Measurements from ENCODE around the gene TPGS2. TPM values are rescaled to one million over a fixed set of nuclear protein-coding genes. Genes with fewer than 3 reads are reported as not detected.

TPGS2 gene
- polyA plus RNA-seq, 1 of the 3 experiments (the other 2 are of a cell fraction), result 235 TPM

GRCh38 chr18:36775396-36775795 is 53.4 kb downstream of the TPGS2 start:
- POLR2A ChIA-PET, result no interaction called here
- Histone ChIP-seq H4K20me1 (ENCODE audit: insufficient read depth) (no peaks in the 10 kb centered on the region), H3K79me2 (ENCODE audit: insufficient read depth) (no peaks in the 10 kb centered on the region), H3K4me3 (ENCODE audit: low read depth in 2 of 2, low read length in 1 of 2) (no peak overlapping the region), H3K36me3 (replicated peaks in 1 of 2; ENCODE audit: control insufficient read depth in 1 of 2, insufficient read depth in 2 of 2, low read length in 1 of 2) (peaks cover 0 to 19% of the 10 kb centered on the region in 2 experiments), H3K9me3 (no peaks in the 10 kb centered on the region), H3K4me2 (no peak overlapping the region), H2AFZ (ENCODE audit: low read depth) (no peak overlapping the region), H3K9ac (no peak overlapping the region), H3K27me3 (ENCODE audit: insufficient read depth) (no peaks in the 10 kb centered on the region), H3K9me2 (no peaks in the 10 kb centered on the region), H3K27ac (ENCODE audit: low read depth in 2 of 2, low read length in 1 of 2) (no peak overlapping the region), H3F3A (replicated peaks; ENCODE audit: insufficient read depth) (no peaks in the 10 kb centered on the region), H3K4me1 (ENCODE audit: control insufficient read depth in 1 of 2, insufficient read depth in 2 of 2, low read depth in 1 of 2, low read length in 1 of 2) (peaks cover 0 to 3% of the 10 kb centered on the region in 2 experiments; a peak in 2 of 4 replicates)
- no peak for DNase-seq
- 83% methylated on average over 4 of the region's 4 CpGs for WGBS (ENCODE audit: low lambda C conversion rate)
- CTCF ChIA-PET, result no interaction called here
- TF ChIP-seq SMC3 (IDR thresholded peaks at IDR 0.05; ENCODE audit: low read depth, low read length) (no peak), REST (IDR thresholded peaks at IDR 0.05; ENCODE audit: low read depth, low read length) (no peak), FOXJ3 (CRISPR knock-in tag; IDR thresholded peaks at IDR 0.05) (no peak), RAD21 (IDR thresholded peaks at IDR 0.05; ENCODE audit: low read length) (no peak), TCF12 (IDR thresholded peaks at IDR 0.05) (no peak), TAF1 (IDR thresholded peaks at IDR 0.05; ENCODE audit: borderline replicate concordance, low read depth, low read length) (no peak), FOXM1 (IDR thresholded peaks at IDR 0.05; ENCODE audit: low read depth) (no peak), MXI1 (IDR thresholded peaks at IDR 0.05; ENCODE audit: low read depth, low read length) (no peak), JUND (IDR thresholded peaks at IDR 0.05) (no peak), RFX5 (IDR thresholded peaks at IDR 0.05; ENCODE audit: low read length) (no peak), EZH2phosphoT487 (IDR thresholded peaks at IDR 0.05; ENCODE audit: borderline replicate concordance, low read depth) (no peak)

DNA sequence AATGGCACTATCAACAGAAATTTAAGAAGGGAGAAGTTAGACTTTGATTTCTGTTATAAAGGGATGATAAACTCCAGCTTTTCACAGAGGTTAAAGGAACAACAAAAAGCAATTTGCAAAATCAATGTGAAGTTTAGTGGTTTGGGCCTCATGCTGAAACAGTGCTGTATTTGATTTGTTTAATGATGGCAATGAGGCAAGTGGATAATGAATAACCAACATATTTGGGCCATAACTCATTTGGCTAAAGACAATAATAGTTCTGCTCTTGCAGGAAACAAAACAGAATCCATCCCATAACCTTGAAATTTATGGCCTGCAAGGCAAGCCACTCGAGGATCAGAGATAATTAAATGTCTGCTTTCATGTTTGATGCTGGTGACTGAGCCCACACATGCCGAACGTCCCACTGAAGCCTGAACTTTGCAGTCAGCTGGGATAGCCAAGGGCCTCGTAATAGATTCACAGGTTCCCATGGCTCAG is 56.5 kb downstream of the TPGS2 start:
- no peaks in the 10 kb centered on the region for H3K9me3 ChIP-seq
- no peaks in the 10 kb centered on the region for H3K79me2 ChIP-seq (ENCODE audit: insufficient read depth)
- ChIA-PET POLR2A (no interaction called here), CTCF (no interaction called here)
- no peaks in the 10 kb centered on the region for H3F3A ChIP-seq (replicated peaks; ENCODE audit: insufficient read depth)
- H3K4me2 ChIP-seq, result no peak overlapping the region; the same call in 1 of the 2 replicates
- H3K27ac ChIP-seq (ENCODE audit: low read depth in 2 of 2, low read length in 1 of 2), result no peak overlapping the region
- DNase-seq, result no peak
- H3K4me1 ChIP-seq (ENCODE audit: control insufficient read depth in 1 of 2, insufficient read depth in 2 of 2, low read depth in 1 of 2, low read length in 1 of 2), result peaks cover 0 to 3% of the 10 kb centered on the region in 2 experiments; a peak in 2 of 4 replicates
- no peaks in the 10 kb centered on the region for H3K9me2 ChIP-seq
- H2AFZ ChIP-seq (ENCODE audit: low read depth), result no peak overlapping the region
- H3K9ac ChIP-seq, result no peak overlapping the region
- TF ChIP-seq TEAD4 (IDR thresholded peaks at IDR 0.05; ENCODE audit: borderline replicate concordance, insufficient read depth), result no peak
- no peak for TF ChIP-seq USF1 (IDR thresholded peaks at IDR 0.05; ENCODE audit: borderline replicate concordance, low read depth)
- TF ChIP-seq FOXM1 (IDR thresholded peaks at IDR 0.05; ENCODE audit: low read depth), result no peak
- no peak for TF ChIP-seq TCF12 (IDR thresholded peaks at IDR 0.05)
- TF ChIP-seq EP300 (IDR thresholded peaks at IDR 0.05; ENCODE audit: borderline replicate concordance in 1 of 2, low read depth in 1 of 2, low read length in 1 of 2), result no peak
- no peak for TF ChIP-seq ZBTB33 (IDR thresholded peaks at IDR 0.05; ENCODE audit: borderline replicate concordance, low read depth)
- TF ChIP-seq FOSL2 (IDR thresholded peaks at IDR 0.05; ENCODE audit: borderline replicate concordance, low read depth), result no peak
- no peak overlapping the region for H3K4me3 ChIP-seq (ENCODE audit: low read depth in 2 of 2, low read length in 1 of 2)
- no peaks in the 10 kb centered on the region for H4K20me1 ChIP-seq (ENCODE audit: insufficient read depth)
- H3K27me3 ChIP-seq (ENCODE audit: insufficient read depth), result no peaks in the 10 kb centered on the region
- 67% methylated on average over 2 of the region's 4 CpGs for WGBS (ENCODE audit: low lambda C conversion rate)
- peaks cover 0 to 12% of the 10 kb centered on the region in 2 experiments for H3K36me3 ChIP-seq (replicated peaks in 1 of 2; ENCODE audit: control insufficient read depth in 1 of 2, insufficient read depth in 2 of 2, low read length in 1 of 2)

All from SK-N-SH (cell line).